GM12875 (cell line): ENCODE data around the gene ARSB.
"Not testable (repeated sequence)": the region's sequence is repeated elsewhere in the genome, so short reads cannot be mapped to it uniquely, and the experiment has no call there.

Experiments
- H3K4me3 ChIP-seq: one replicate; pipeline ENCODE4 v1.5.1; 2011; ENCODE audit warnings: low read depth, low read length, control low read depth
- CTCF ChIP-seq: IDR thresholded peaks from 2 replicates; pipeline ENCODE4 v1.5.1; 2011; ENCODE audit warnings: low read depth, mild to moderate bottlenecking, control low read depth, inconsistent platforms, low read length, moderate library complexity, borderline replicate concordance; ENCODE audit not compliant: insufficient read depth

ARSB gene

GRCh38 chr5:78912811-78913210 is 72.3 kb downstream of the ARSB start:
- TF ChIP-seq CTCF: no peak
- no peak overlapping the region for H3K4me3 ChIP-seq

GRCh38 chr5:78912085-78912771 is 72.9 kb downstream of the ARSB start:
- no peak overlapping the region for H3K4me3 ChIP-seq
- TF ChIP-seq CTCF: no peak

GRCh38 chr5:78909224-78909983 is 75.7 kb downstream of the ARSB start:
- not testable (repeated sequence) for H3K4me3 ChIP-seq

- H3K4me3 ChIP-seq: no peak overlapping the region
- TF ChIP-seq CTCF: no peak
These were observed 76.7 kb downstream of the ARSB start for GRCh38 chr5:78908173-78909061.

GRCh38 chr5:78907255-78907891 is 77.7 kb downstream of the ARSB start:
- no peak overlapping the region for H3K4me3 ChIP-seq
- no peak for TF ChIP-seq CTCF

GRCh38 chr5:78905084-78905938 is 79.8 kb downstream of the ARSB start:
- no peak for TF ChIP-seq CTCF
- no peak overlapping the region for H3K4me3 ChIP-seq
